K562 (cell line): ENCODE results near the gene VSTM2B. TPM values are rescaled to one million over a fixed set of nuclear protein-coding genes. Genes with fewer than 3 reads are reported as not detected.

ENCODE experiments used
- ATAC-seq: fragments of 200-7000 bp; cut with Tn5 transposase; 3 replicates; pipeline ENCODE4 v1.9.1; 2020; ENCODE audit warnings: moderate library complexity
- BruUV-seq: library from RNA; stranded (reverse); fragments of 400-500 nt; replicated peaks from 2 replicates; lab custom pipeline; 2021; lab: Mats Ljungman, UMichigan
- CTCF ChIA-PET: fragments of 300-600 bp; formaldehyde crosslinking; extraction: SDS; loops from one replicate; lab custom pipeline; 2021; ENCODE audit warnings: low intra/inter-chr PET ratio; lab: Yijun Ruan, JAX
- POLR2A ChIA-PET: fragments of 300-600, 350-650 bp; sonication (Branson Sonifier 250); formaldehyde crosslinking; extraction: SDS; loops from one replicate; lab custom pipeline; 2021; ENCODE audit warnings: antibody characterized with exemption, inconsistent platforms; lab: Yijun Ruan, JAX
- DNase-seq, 4 experiments: peaks; one replicate each; pipeline versions ENCODE4 v3.0.0 to v3.0.0-alpha.2; 2011 to 2018; ENCODE audit warnings: low spot score in 3 of 4, mixed read lengths in 3 of 4; ENCODE audit errors: extremely low read depth in 1 of 4
- FAIRE-seq: peaks from 2 replicates; lab custom pipeline; 2011; peaks lifted over from hg19 to GRCh38; lab: Jason Lieb, UNC
- H2AFZ ChIP-seq: 2 replicates; pipeline ENCODE4 v1.6.0; 2011; ENCODE audit warnings: low read depth, low read length, control low read depth, inconsistent platforms
- H3K27ac ChIP-seq: fragments of 200-600 bp; 3 replicates; pipeline ENCODE4 v1.8.0; 2011; ENCODE audit warnings: low read depth, mild to moderate bottlenecking, control low read depth, inconsistent platforms, low read length, moderate library complexity, mixed read lengths; ENCODE audit errors: extremely low read depth
- H3K27me3 ChIP-seq, 2 experiments: fragments of 300-600 bp in 1 of 2; 2 replicates in 1 of 2; 3 replicates in 1 of 2; pipeline versions ENCODE4 v1.6.0 to v1.8.0; 2011; ENCODE audit warnings: inconsistent platforms in 2 of 2, low read length in 2 of 2, mild to moderate bottlenecking in 1 of 2, mixed read lengths in 1 of 2, moderate library complexity in 1 of 2; ENCODE audit not compliant: control insufficient read depth in 2 of 2, insufficient read depth in 2 of 2
- H3K36me3 ChIP-seq: fragments of 300-600 bp; 3 replicates; pipeline ENCODE4 v1.8.0; 2011; ENCODE audit warnings: mild to moderate bottlenecking, low read length, inconsistent platforms; ENCODE audit not compliant: control insufficient read depth, insufficient read depth
- H3K4me1 ChIP-seq, 2 experiments: fragments of 200-600 bp in 1 of 2; replicated peaks in 1 of 2; 2 replicates in 1 of 2; 3 replicates in 1 of 2; pipeline versions ENCODE4 v1.5.1 to v1.8.0; 2011; ENCODE audit warnings: inconsistent platforms in 2 of 2, low read length in 2 of 2, mild to moderate bottlenecking in 1 of 2, mixed read lengths in 1 of 2, moderate library complexity in 1 of 2; ENCODE audit not compliant: control insufficient read depth in 2 of 2, insufficient read depth in 2 of 2
- H3K4me2 ChIP-seq: 2 replicates; pipeline ENCODE4 v1.6.1; 2011; ENCODE audit warnings: low read length, control low read depth, inconsistent platforms, mixed read lengths; ENCODE audit not compliant: insufficient read depth
- H3K4me3 ChIP-seq: fragments of 200-600 bp; sonication (generic), shearing (Covaris generic); 2 replicates; pipeline ENCODE4 v1.5.1; 2016; ENCODE audit warnings: control low read depth, inconsistent platforms
- H3K79me2 ChIP-seq: fragments of 200-600 bp; 3 replicates; pipeline ENCODE4 v1.8.0; 2011; ENCODE audit warnings: low read length, inconsistent platforms; ENCODE audit not compliant: control insufficient read depth, insufficient read depth
- H3K9ac ChIP-seq, 2 experiments: 2 replicates each; pipeline versions ENCODE4 v1.6.0 to v1.6.1; 2011; ENCODE audit warnings: low read depth in 2 of 2, low read length in 2 of 2, control low read depth in 1 of 2, inconsistent platforms in 1 of 2, mild to moderate bottlenecking in 1 of 2, mixed read lengths in 1 of 2; ENCODE audit not compliant: insufficient read depth in 1 of 2
- H3K9me1 ChIP-seq: one replicate; pipeline ENCODE4 v1.6.0; 2011; ENCODE audit warnings: inconsistent platforms, mild to moderate bottlenecking, low read length, moderate library complexity; ENCODE audit not compliant: control insufficient read depth, insufficient read depth
- H3K9me3 ChIP-seq: replicated peaks from 2 replicates; pipeline ENCODE4 v1.5.1; 2011; ENCODE audit warnings: low read depth, low read length, inconsistent platforms; ENCODE audit not compliant: control insufficient read depth, insufficient read depth
- H4K20me1 ChIP-seq: replicated peaks from 2 replicates; pipeline ENCODE4 v1.6.1; 2011; ENCODE audit warnings: low read length, inconsistent platforms, mixed read lengths; ENCODE audit not compliant: control insufficient read depth, insufficient read depth
- ATF2 ChIP-seq: sonication (generic); formaldehyde crosslinking; IDR thresholded peaks from 2 replicates; pipeline ENCODE4 v1.8.1; 2022; ENCODE audit warnings: missing genetic modification reagents
- CBFA2T2 ChIP-seq: fragments of 450-650 bp; conservative IDR thresholded peaks from 2 replicates; pipeline ENCODE4 v1.6.1; 2017; ENCODE audit warnings: mild to moderate bottlenecking
- DMBX1 ChIP-seq: fragments of 250-450 bp; sonication (Bioruptor Pico); IDR thresholded peaks from 2 replicates; pipeline ENCODE4 v1.8.0; 2022; ENCODE audit warnings: inconsistent platforms, mild to moderate bottlenecking, moderate library complexity, borderline replicate concordance
- RBM15 ChIP-seq: fragments of 200-400 bp; formaldehyde crosslinking; IDR thresholded peaks from 2 replicates; pipeline ENCODE4 v1.6.1; 2018; ENCODE audit warnings: mild to moderate bottlenecking, low read length, moderate library complexity; ENCODE audit not compliant: insufficient read depth
- STAG1 ChIP-seq: sonication (generic); formaldehyde crosslinking; IDR thresholded peaks from 2 replicates; pipeline ENCODE4 v1.5.0; 2020; ENCODE audit warnings: missing genetic modification reagents, borderline replicate concordance
- ZNF76 ChIP-seq: fragments of 250-450 bp; sonication (Bioruptor Pico); IDR thresholded peaks from 2 replicates; pipeline ENCODE4 v1.4.0; 2020; ENCODE audit warnings: mild to moderate bottlenecking, moderate library complexity, borderline replicate concordance
- WGBS: fragments of 100-300 bp; shearing (Covaris generic); methylation state at CpG from one replicate; pipeline ENCODE4 v1.1.6; 2016; ENCODE audit warnings: low coverage, mixed read lengths; ENCODE audit not compliant: insufficient coverage; ENCODE audit errors: missing lambda C conversion rate; 5-methylcytosine and 5-hydroxymethylcytosine counted together
- in situ Hi-C: fragments of 300-500 bp; cut with MboI; formaldehyde crosslinking; loops from 4 replicates; pipeline ENCODE4 v1.15.0; 2018; ENCODE audit warnings: inconsistent platforms, mixed read lengths
- intact Hi-C: fragments of 100-400 bp; cut with micrococcal nuclease; formaldehyde crosslinking; loops from 2 replicates; pipeline ENCODE4 v1.14.2; 2022
- polyA plus RNA-seq, 8 experiments: library from polyadenylated mRNA; depleted of rRNA in 4 of 8; stranded (reverse) in 5 of 8; unstranded in 3 of 8; fragments of >200 nt; fragmentation: Nextera tagmentation in 2 of 8; fragmentation: Illumina TruSeq in 1 of 8; extraction: Ambion mirVana in 2 of 8; extraction: Trizol in 1 of 8; gene quantifications; 2 replicates each; pipeline versions ENCODE4 v1.2.1 to v1.2.3, GENCODE V29; 2011 to 2014; ENCODE audit warnings: inconsistent platforms in 1 of 8, missing spikeins in 1 of 8
- total RNA-seq, 7 experiments: library from RNA; depleted of rRNA in 6 of 7; stranded (reverse); fragments of >200 nt in 6 of 7; fragmentation: Illumina TruSeq in 2 of 7; extraction: Trizol in 2 of 7; gene quantifications; 2 replicates each; pipeline versions ENCODE4 v1.2.1 to v1.2.3, GENCODE V29; 2011 to 2021; ENCODE audit warnings: low replicate concordance in 1 of 7
- TF ChIP-seq, protein P1 (sequence below): fragments of 200-800 bp; sonication (Bioruptor generic); IDR thresholded peaks from 2 replicates; pipeline ENCODE4 v1.6.1; 2017; ENCODE audit warnings: missing genetic modification characterization, missing compliant biosample characterization
- TF ChIP-seq, protein P2 (sequence below): IDR thresholded peaks from 2 replicates; pipeline ENCODE4 v1.6.1; 2011; ENCODE audit warnings: borderline replicate concordance, low read depth, mild to moderate bottlenecking, moderate library complexity, low read length; ENCODE audit not compliant: insufficient read depth, poor library complexity, severe bottlenecking

The VSTM2B gene
- total and polyA plus RNA-seq, 9 of the 15 experiments (the other 6 are each of a cell fraction or from before 2014, with no cell fraction given) = not detected

DNA sequence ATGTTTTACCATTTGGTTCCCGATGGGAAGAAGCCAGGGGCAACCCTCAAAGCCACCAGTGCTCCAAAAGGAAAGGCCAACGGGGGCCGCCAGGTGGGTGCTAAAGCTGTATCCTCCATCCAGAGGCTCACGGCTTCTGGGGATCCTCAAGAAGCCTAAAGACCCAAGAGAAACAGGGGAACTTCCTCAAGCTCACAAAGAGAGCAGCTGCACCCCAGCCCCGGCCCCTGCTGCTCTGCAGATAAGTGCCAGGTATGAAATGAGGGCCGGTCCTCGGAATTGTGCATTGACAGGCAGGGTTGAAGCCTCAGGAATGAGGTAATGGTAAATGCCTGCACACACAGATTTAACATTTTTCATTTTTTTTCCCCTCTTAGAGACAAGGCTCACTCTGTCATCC lies 72.2 kb downstream of the VSTM2B start:
- no peak for ATAC-seq
- no peaks in the 10 kb centered on the region for H3K9me3 ChIP-seq
- H4K20me1 ChIP-seq = no peaks in the 10 kb centered on the region
- WGBS = 8% methylated on average over 7 of the region's 7 CpGs
- ChIA-PET CTCF (no interaction called here), POLR2A (interaction anchor here (0.6 to 1.0 kb wide), 2 partner anchors 11 to 67 kb away, joined by 4 to 5 read pairs; no protein-coding TSS in a partner anchor)
- H3K9me1 ChIP-seq = no peaks in the 10 kb centered on the region
- no peaks in the 10 kb centered on the region for H3K36me3 ChIP-seq
- in situ Hi-C loops = loop anchor here (25.0 kb wide), 1 partner anchor 861 kb away; no protein-coding TSS in a partner anchor
- TF ChIP-seq DMBX1 (CRISPR knock-in tag) = no peak
- TF ChIP-seq CBFA2T2 = no peak
- TF ChIP-seq ZNF76 (CRISPR knock-in tag) = no peak
- TF ChIP-seq ATF2 (CRISPR knock-in tag) = no peak
- no peak for TF ChIP-seq RBM15
- TF ChIP-seq, protein P1, sequence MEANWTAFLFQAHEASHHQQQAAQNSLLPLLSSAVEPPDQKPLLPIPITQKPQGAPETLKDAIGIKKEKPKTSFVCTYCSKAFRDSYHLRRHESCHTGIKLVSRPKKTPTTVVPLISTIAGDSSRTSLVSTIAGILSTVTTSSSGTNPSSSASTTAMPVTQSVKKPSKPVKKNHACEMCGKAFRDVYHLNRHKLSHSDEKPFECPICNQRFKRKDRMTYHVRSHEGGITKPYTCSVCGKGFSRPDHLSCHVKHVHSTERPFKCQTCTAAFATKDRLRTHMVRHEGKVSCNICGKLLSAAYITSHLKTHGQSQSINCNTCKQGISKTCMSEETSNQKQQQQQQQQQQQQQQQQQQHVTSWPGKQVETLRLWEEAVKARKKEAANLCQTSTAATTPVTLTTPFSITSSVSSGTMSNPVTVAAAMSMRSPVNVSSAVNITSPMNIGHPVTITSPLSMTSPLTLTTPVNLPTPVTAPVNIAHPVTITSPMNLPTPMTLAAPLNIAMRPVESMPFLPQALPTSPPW (CRISPR knock-in tag) = no peak
- no peak for TF ChIP-seq STAG1
- TF ChIP-seq, protein P2, sequence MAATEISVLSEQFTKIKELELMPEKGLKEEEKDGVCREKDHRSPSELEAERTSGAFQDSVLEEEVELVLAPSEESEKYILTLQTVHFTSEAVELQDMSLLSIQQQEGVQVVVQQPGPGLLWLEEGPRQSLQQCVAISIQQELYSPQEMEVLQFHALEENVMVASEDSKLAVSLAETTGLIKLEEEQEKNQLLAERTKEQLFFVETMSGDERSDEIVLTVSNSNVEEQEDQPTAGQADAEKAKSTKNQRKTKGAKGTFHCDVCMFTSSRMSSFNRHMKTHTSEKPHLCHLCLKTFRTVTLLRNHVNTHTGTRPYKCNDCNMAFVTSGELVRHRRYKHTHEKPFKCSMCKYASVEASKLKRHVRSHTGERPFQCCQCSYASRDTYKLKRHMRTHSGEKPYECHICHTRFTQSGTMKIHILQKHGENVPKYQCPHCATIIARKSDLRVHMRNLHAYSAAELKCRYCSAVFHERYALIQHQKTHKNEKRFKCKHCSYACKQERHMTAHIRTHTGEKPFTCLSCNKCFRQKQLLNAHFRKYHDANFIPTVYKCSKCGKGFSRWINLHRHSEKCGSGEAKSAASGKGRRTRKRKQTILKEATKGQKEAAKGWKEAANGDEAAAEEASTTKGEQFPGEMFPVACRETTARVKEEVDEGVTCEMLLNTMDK = no peak
- intact Hi-C loops = no loop called here
- H2AFZ ChIP-seq = no peak overlapping the region
- no peak overlapping the region for H3K9ac ChIP-seq
- H3K4me1 ChIP-seq = peaks cover 0 to 7% of the 10 kb centered on the region in 2 experiments; a peak in 2 of 5 replicates
- DNase-seq = no peak
- H3K4me2 ChIP-seq = no peak overlapping the region
- no peak overlapping the region for H3K27ac ChIP-seq
- no peak for FAIRE-seq
- H3K27me3 ChIP-seq = peaks cover 0 to 6% of the 10 kb centered on the region in 2 experiments; a peak in 2 of 5 replicates
- H3K79me2 ChIP-seq = no peaks in the 10 kb centered on the region
- BruUV-seq = no TSS peak
- H3K4me3 ChIP-seq = no peak overlapping the region
